Astrocyte (in vitro differentiated cells and primary cell): Measurements from ENCODE around the gene SWT1.

Source experiments
- CTCF ChIP-seq: IDR thresholded peaks from 2 replicates; pipeline ENCODE4 v1.5.1; 2011; ENCODE audit warnings: low read depth, mild to moderate bottlenecking, inconsistent platforms, low read length, moderate library complexity; ENCODE audit not compliant: insufficient read depth
- EZH2 ChIP-seq: IDR thresholded peaks from 2 replicates; pipeline ENCODE4 v1.6.1; 2012; ENCODE audit warnings: mild to moderate bottlenecking, low read length, inconsistent platforms; ENCODE audit not compliant: insufficient read depth

DNA sequence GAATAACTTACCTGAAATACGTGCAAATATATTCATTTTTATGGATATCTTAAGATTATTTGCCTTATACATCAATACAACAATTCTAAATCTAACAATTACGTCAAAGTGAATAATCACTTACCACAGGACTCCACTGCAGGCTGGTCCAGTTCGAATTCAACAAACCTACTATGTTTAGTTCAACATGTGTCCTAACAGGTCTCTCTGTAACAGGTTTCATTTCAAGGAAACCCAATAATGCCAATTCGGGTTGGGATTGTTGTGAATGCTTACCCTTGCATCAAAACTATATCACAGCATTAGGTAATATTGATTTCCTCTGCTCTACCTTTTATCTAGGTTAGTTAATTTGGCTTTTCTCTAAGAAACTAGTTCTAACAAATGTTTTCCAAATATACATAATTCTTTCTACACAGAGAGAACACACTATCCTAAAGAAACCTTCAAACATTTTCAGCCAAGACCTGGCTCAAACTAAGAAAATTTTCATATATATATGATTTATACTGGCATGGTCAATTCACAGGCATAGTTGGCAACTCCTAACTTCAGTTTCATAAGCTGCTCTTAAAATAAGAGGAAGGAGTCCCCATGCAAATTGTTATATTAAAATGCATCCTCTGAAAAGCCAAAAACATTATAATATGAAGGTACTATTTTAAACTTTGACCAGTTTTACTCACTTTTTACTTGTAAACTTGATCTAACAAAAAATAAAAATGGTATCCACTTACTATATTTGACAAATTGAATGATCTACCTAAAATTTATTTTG lies 155.6 kb downstream of the SWT1 start:
- TF ChIP-seq CTCF (no peak), EZH2 (no peak)
